ENCODE data around the gene DEPDC1B.
"Not testable (repeated sequence)": the region's sequence is repeated elsewhere in the genome, so short reads cannot be mapped to it uniquely, and the experiment has no call there.

Gene DEPDC1B, protein sequence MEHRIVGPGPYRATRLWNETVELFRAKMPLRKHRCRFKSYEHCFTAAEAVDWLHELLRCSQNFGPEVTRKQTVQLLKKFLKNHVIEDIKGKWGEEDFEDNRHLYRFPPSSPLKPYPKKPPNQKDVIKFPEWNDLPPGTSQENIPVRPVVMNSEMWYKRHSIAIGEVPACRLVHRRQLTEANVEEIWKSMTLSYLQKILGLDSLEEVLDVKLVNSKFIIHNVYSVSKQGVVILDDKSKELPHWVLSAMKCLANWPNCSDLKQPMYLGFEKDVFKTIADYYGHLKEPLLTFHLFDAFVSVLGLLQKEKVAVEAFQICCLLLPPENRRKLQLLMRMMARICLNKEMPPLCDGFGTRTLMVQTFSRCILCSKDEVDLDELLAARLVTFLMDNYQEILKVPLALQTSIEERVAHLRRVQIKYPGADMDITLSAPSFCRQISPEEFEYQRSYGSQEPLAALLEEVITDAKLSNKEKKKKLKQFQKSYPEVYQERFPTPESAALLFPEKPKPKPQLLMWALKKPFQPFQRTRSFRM

GRCh38 chr5:60699609-60700415, at the start of gene DEPDC1B:
DEPDC1B (minus strand) TSS chr5:60700166; CDS start chr5:60700093, 73 bp downstream.
- DNase-seq (ENCODE audit: low read depth), result peak; percentile 43

GRCh38 chr5:60744682-60745081, 44.7 kb upstream of the DEPDC1B start:
- no peak for DNase-seq (ENCODE audit: low read depth)

GRCh38 chr5:60743511-60744314, 43.7 kb upstream of the DEPDC1B start:
- DNase-seq (ENCODE audit: low read depth), result no peak

DNA sequence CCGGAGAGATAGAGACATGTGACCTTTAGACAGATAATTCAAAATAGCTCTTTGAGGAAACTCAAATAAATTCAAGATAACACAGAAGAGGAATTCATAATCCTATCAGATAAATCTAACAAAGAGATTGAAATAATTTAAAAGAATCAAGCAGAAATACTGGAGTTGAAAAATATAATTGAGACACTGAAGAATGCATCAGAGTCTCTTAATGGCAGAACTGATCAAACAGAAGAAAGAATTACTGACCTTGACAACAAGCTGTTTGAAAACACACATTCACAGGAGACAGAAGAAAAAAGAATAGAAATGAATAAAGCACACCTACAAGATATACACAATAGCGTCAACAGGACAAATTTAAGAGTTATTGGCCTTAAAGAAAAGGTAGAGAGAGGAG, 40.4 kb upstream of the DEPDC1B start:
- no peak for DNase-seq (ENCODE audit: low read depth)

- no peak for DNase-seq (ENCODE audit: low read depth)
Observed at GRCh38 chr5:60738933-60739332, 39.0 kb upstream of the DEPDC1B start.

GRCh38 chr5:60738461-60738860, 38.5 kb upstream of the DEPDC1B start:
- no peak for DNase-seq (ENCODE audit: low read depth)

DNA sequence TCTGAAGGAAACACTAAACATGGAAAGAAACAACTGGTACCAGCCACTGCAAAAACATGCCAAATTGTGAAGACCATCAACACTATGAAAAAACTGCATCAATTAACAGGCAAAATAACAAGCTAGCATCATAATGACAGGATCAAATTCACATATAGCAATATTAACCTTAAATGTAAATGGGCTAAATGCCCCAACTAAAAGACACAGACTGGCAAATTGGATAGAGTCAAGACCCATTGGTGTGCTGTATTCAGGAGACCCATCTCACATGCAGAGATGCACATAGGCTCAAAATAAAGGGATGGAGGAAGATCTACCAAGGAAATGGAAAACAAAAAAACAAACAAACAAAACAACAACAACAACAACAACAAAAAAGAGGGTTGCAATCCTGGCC, 30.9 kb upstream of the DEPDC1B start:
- not testable (repeated sequence) for DNase-seq (ENCODE audit: low read depth)

DNA sequence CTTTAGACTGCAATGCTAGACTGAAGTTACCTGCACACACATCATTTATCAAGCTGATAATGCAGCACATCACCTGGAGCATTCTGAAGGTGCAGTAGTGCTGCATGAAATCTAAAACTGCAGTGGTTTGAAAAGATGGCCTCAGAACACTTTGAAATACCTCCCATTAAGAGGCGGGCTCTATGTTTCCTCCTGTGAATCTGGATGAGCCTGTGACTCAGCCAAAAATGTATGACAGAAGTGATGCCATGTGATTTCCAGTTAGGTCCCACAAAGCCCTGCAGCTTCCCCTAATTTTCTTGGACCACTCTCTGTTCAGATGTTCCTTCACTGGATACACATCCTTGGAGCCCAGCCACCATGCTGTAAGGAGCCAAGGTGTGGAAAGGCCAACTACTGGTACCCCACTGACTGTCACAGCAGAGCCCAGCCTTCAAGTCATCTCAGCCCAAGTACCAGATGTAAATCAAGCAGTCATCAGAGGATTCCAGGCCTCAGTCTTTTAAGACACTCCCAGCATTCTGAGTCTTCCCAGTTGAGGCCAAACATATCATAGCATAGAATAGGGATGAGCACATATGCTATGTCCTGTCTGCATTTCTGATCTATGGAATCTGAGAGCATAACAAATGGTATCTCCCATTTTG, 27.2 kb upstream of the DEPDC1B start:
- no peak for DNase-seq (ENCODE audit: low read depth)

DNA sequence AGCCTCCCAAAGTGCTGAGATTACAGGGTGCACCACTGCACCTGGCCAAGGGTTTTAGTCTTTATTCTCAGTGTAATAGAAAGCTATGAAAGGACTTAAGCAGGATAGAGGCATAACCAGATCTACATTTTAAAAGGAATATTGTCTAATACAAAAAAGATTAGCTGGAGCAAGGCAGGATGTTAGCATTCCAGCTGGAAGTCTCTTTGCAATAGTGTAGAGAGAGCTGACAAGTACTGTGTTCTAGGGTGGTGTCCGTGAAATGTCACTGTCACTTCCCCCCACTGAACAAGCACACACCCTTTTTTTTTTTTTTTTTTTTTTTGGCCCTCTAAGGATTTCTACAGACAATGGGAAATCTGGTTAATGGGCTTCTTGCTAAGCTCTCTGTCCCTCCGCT, 24.2 kb upstream of the DEPDC1B start:
- no peak for DNase-seq (ENCODE audit: low read depth)

DNA sequence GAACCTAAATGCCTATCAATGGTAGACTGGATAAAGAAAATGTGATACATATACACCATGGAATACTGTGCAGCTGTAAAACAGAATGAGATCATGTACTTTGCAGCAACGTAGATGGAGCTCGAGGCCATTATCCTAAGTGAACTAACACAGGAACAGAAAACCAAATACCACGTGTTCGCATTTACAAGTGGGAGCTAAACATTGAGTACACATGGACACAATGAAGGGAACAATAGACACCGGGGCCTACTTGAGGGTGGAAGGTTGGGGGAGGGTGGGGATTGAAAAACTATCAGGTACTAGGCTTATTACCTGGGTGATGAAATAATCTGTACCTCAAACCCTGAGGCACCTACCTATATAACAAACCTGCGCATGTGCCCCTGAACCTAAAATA, 22.4 kb upstream of the DEPDC1B start:
- DNase-seq (ENCODE audit: low read depth), result no peak

DNA sequence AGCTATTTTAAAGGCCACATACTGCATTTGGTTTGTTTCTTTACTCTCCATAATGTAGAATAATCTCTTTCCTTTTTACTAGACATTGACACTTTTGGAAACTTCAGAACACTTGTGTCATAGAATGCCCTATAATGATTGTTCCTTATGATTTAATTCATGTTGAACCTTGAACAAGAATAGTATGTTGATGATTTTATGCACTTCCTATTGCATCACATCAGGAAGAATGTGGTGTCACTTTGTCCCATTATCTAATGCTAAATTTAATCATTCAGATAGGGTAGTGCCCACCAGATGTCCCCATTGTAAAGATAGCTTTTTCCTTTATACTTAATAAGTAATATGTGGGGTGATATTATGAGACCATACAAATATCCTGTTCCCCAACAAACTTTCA, 19.4 kb upstream of the DEPDC1B start:
- no peak for DNase-seq (ENCODE audit: low read depth)

GRCh38 chr5:60718166-60718892, 18.4 kb upstream of the DEPDC1B start:
- DNase-seq (ENCODE audit: low read depth), result no peak

GRCh38 chr5:60715201-60715928, 15.4 kb upstream of the DEPDC1B start:
- not testable (repeated sequence) for DNase-seq (ENCODE audit: low read depth)

- DNase-seq (ENCODE audit: low read depth), result no peak
Observed at GRCh38 chr5:60712950-60713349, 13.0 kb upstream of the DEPDC1B start.

- not testable (repeated sequence) for DNase-seq (ENCODE audit: low read depth)
Observed at GRCh38 chr5:60711892-60712291, 11.9 kb upstream of the DEPDC1B start.

DNA sequence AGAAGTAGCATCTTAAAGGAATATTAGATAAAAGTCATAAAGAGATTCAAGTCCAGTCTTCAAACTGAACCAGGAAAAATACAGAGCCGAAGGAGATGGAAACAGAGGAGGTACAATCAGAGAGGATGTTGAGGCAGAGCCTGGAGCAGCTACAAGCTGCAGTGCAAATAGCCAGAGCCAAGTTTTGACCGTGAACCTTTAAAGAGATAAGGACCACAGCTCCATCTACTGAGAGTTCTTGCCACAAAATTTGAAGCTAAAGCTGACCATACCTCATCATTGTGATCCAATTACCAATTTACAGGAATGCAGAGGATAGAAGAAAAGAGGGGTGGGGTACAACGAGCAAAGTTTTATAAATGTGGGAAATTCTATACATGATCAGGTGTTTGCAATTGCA, 10.4 kb upstream of the DEPDC1B start:
- no peak for DNase-seq (ENCODE audit: low read depth)

- DNase-seq (ENCODE audit: low read depth), result no peak
Observed at GRCh38 chr5:60705144-60705543, 5.2 kb upstream of the DEPDC1B start.

GRCh38 chr5:60703944-60704343, 4.0 kb upstream of the DEPDC1B start:
- no peak for DNase-seq (ENCODE audit: low read depth)

DNA sequence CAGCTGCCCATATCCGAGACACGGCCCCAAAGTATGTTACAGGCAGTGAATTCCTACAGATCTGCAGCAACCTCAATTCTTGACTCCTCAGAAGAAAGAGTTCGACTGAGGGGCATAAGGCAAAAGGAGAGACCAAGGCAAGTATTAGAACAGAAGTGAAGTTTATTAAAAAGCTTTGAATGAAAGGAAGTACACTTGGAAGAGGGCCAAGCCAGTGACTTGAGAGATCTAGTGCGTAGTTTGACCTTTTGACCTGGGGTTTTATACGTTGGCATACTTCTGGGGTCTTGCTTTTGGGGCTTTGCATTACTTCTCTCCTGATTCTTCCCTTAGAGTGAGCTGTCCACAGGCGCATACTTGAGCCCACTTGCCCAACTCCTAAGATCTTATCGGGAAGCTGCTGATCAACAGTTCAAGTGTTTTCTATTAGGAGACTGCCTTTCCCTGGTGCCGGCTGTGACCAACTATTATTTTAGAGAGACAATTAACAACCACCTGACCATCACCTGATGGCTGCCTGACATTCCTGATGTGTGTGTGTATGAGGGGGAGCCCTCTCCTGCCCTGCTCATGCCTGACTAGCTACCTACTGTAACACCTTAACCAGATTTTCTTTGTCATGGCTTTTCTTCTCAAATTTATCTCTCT, 1.5 kb upstream of the DEPDC1B start:
- no peak for DNase-seq (ENCODE audit: low read depth)

GRCh38 chr5:60700416-60700757, 421 bp upstream of the DEPDC1B start:
- no peak for DNase-seq (ENCODE audit: low read depth)
